AG08395 (cell line): ENCODE data around the gene CAMK1D.

Experiments used
- DNase-seq: peaks from one replicate; pipeline ENCODE4 v3.0.0; 2012; ENCODE audit warnings: mixed read lengths, low spot score

The CAMK1D gene

DNA sequence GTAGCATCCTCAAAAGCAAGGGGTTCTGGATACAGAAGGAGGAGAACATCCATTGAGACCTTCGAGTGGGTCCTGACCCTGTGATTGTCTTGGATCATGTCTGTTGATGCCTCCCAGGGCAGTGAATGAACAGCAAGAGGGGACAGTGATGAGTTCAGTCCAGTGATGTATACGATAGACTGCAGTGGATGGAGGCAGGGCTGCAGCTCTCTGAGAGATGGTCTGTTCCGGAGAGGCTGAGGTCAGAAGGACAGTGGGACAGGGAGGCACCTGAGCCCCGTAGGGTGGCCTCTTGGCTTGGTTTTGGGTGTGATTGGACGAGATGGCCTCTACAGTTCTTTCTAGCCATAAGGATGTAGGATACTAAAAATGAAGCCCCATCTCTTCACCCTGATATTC is 280.4 kb downstream of the CAMK1D start:
- no peak for DNase-seq

DNA sequence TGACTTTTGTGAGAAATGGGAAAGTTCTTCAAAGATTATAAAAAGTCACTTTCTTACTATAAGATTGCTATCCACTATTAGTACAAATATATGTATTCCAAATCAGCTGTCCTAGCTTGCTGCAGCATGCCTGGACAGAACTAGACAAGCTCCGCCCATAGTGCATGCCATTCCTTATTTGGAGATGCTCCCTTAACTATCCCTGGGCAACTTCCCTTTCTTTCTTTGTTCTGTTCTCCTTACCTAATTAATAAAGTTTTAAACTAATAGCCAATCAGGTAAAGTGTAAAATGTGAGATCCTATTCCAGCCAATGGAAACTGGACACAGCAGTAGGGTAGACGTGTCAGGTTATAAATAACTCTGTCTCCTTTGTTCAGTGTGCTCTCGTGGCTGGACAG is 281.9 kb downstream of the CAMK1D start:
- DNase-seq, result no peak

DNA sequence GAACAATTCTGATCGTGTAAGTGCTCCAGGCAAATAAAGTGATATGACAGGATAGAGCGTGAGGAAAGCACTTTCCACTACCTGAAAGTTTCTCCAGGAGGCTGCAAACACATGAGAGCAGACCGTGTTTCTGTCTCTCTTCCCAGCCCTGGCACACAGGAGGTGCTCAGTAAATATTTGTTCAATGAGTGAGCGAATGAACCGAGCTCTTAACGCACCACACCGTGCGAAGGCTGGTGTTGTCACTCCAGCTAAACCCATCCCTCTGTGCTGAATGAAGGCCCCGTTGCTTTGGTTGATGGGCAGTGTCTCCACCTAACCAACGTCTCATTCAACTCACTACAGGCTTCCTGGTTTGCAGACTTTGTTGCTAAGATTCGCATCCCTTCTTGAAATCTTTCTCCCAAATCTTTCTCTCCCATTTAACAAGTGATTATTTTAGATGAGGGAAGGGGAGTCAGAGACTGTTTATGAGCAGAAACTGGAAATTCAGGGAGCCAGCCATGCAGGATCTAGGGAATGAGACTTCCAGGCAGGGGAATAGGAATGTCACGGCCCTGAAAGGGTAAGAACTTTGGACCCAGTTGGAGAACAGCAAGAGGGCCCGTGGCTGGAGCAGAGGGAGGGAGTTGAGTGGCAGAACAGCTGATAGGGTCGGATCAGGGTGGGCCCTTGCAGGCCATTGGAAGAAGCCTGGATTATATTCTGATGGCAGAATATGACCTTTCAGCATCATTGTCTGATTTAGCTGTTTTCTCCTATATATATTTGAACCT is 282.6 kb downstream of the CAMK1D start:
- DNase-seq, result no peak

DNA sequence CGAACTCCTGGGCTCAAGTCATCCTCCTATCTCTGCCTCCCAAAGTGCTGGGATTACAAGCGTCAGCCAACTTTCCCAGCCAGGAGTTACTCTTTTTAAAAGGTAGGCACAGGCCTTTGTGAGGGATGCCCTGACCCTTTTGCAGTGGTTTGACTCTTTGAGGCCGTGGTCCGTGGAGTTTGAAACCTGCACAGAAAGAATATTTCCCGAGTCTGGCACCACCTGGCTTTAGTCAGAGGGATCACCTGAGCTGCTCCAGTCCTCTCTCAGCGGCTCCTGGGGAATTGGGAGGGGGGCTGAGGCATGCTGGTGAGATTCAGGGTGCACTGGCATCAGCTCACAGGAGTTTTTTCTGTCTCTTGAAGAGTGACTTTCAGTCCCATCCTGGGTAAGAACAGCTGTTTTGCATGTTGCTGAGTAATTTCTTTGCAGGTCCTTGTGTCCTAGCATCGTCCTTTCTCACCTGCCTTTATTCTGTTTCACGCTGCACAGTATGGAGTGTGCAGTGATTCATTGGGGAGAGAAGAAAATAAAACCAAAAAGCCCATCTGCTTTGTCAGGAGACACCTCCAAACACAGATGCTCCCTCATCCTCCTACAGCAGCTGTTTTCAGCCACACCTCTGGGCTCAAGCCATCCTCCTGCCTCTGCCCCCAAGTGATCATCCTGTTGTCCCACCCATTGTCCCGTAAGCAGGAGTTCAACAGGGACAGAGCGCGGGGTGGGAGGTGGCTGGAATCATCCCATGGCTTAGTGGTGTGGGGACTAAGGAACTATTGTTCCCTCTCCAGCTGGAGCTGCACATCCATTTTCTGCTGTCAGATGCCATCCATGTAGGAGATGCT is 284.7 kb downstream of the CAMK1D start:
- no peak for DNase-seq

DNA sequence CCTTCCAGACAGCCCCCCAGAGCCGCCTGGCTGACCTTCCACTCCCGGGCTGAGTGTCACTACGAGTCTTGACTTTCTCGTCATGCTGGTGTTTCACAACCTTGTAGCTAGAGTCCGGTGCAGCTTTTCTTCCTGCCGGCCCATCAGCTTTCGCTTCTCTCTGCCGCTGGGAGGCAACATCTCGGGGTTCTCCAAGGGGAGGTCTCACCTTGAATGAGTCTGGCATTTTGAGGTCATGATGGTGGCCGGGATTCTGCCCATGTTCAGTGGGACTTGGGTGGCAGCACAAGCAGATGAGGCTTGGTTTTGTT is 285.2 kb downstream of the CAMK1D start:
- DNase-seq, result peak; percentile 19

DNA sequence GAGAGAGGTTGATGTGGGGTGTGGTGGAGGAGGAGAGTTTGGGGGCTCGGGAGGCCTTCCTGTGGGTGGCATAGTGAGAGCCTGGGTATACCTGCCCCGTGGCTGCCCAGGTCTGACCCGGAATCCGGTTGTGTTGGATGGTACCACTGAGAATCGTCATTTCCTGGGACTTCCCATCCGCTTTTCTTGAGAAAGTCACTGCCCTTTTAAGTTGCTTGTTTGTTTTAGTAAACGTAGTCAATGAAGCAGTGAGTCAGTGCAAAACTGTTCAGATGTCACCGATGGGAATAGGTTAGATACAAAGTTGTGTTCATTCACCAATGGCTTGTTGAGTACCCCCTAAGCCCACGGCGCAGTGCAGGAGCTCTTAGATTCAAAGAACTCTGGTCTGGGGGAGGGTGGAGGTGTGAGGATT is 285.8 kb downstream of the CAMK1D start:
- DNase-seq, result no peak

DNA sequence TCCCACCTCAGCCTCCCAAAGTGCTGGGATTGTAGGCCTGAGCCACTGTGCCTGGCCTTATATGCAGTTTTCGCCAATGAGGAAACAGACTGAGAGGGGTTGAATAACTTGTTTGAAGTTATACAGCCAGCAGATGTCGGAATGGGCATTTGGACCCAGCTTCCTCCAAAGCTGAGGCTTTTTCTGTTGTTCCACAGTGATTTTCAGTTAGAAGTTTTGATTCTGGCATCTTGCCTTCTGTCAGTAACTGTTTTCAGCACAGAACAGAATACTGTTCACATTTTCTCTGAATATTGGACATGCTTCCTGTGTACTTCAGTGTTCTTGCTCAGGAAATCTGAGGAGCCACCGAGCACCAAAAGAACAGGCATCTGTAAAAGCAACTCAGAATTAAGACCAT is 287.2 kb downstream of the CAMK1D start:
- DNase-seq, result no peak

DNA sequence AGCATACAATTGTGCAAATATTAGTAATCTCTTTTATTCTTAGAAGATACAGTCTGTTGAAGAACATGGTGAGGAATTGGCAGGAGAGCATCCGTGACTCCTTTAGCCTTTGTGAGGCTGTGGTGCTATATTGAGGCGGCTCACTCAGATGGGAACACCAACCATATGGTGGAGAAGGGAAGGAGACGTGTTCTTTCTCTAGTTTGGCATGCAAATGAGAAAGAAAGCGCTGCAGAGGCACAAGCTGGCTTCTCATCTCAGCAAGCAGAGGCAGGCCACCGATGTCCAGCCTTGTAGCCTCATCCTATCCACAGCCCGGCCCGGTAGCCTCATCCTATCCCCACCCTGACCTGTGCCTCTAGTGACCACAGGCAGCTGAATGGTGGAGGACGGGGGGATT is 288.3 kb downstream of the CAMK1D start:
- DNase-seq, result no peak

DNA sequence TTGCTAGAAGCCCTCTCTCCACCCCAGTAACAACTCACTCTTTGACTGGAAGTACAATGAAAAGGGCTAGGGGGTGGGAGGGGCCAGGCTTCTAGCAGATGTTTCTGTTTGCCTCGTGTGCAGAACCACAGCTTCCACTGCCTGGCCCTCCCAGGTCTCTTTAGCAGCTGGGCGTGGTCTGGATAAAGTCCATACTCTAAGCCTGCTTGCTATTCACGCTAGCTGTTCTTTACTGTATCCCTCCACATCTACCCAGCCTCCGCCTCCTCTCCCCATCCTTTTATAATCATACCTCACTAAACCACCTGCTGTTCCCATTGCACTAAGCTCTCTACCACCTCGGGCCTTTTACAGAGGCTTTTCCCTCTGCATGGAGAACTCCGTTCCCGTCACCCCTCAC is 288.8 kb downstream of the CAMK1D start:
- peak; percentile 21 for DNase-seq

DNA sequence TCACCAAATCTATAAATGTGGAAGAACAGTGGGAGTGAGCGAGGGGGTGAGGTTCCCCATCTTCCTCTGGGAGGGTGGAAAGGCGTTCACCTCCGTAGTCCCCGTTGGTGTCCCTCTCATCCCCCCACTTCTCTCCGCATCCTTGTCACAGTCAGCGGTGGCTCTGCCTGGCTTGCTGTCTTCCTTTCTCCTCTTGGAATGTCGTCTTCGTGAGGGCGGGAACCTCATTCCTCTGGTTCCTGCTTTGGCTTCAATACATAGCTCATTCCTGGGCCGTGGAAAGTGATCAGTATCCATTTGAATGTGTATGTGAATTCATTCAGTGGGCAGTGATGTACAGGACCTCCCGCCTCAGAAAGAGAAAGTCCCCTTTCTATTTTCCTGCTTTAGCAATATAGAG is 289.4 kb downstream of the CAMK1D start:
- DNase-seq, result no peak

DNA sequence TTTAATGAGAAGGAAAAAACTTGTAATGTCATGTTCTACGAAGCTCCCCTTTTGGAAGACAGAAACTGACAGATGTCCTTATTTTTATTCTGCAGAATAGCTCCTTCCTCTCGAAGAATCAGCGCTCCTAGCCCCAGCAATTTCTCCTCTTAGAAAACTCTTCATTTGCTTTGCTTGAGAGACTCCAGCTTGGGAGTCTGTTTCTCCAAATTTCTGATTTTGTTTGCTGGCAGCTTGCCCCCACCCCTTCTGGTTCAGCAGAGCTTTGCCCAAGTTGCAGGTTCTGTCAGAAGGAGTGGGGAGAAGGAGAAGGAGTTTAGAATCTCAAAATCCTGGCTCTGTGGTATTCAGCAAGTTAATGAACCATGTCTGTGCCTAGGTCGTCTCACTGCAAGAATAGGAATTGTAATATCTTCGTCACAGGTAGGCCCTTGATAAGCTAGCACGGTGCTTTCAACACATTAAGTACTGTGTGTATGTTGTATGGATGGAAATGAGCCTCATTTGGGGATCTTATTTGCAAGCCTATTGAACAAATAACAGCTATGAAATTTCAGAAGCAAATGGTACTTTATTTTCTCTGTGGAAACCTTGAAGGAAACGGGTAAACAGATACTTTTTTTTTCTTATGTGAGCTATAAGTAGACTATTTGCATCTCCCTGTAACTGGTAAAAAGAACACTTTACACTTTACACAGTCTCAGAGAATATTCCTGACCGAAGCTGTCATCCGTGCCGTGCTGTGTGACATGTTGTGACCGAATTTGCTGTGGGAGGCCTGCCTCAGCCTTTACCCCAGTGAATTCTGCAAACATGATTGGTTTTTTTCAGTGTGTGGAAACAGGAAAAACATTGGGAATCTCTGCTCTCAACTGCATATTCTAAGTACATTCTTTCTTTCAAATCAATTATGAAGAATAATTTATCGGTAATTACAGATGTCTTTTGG is 290.9 kb downstream of the CAMK1D start:
- DNase-seq, result no peak

DNA sequence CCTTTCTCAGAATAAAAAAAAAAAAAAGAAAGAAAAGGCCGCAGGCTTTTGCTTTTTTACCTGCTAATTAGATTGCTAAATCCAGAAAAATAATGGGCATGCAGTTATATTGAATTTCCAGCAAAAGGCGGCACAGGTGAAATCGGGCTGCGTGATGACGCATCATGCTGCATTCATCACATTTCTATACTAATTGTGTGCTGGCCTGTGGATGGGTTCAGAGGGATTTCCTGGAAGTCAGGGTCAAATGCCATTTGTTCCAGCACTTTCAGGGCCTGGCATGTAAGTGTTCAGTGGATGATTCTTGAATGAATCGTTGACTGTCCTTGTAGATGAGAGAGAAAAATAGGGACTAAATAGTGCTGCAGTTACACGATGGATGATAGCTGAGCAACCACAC is 292.7 kb downstream of the CAMK1D start:
- DNase-seq, result no peak

DNA sequence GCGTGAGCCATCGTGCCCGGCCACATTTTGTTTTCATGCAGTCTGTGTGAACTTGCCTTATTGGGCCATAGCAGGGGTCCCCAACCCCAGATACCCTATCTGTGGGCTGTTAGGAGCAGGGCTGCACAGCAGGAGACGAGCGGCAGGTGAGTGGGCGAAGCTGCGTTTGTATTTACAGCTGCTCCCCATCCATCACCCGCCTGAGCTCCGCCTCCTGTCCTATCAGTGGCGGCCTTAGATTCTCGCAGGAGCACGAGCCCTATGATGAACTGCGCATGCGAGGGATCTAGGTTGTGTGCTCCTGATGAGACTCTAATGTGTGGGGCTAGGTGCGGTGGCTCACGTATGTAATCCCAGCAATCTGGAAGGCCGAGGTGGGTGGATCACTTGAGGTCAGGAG is 293.9 kb downstream of the CAMK1D start:
- no peak for DNase-seq

DNA sequence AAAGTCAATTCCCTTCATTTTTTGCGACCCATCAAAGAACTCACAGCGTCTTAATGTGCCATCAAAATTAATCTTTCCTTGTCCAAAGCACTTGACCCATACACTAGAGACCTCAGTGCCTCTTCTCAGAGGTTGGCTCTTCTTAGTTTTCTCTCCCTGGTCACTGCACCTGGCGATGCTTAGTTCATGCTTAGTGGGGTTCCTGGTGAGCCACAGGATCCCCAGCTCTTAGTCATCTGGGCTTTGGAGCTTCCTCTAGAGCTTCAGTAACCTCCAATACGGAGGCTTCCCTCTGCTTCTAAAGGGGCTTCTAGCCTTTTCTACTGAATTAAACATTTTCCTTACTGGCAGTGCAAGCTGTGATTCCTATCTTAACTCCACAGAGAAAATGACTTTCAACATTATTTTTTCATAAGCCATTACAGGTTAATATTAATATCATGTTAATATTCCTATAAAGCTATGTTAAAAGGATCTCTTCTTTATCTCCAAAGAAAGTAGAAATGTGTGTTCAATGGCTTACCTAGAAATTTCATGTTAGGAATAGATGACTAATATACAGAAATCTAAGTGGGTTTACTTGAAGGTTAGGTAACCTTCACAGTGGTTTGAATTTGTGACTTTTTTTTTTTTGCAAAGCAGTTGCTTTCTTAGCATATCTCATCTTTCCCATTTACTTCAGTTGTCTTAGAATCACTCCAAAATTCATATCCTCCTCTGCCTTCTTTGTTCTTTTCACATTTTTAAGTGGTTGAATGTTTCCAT is 295.2 kb downstream of the CAMK1D start:
- DNase-seq, result no peak

DNA sequence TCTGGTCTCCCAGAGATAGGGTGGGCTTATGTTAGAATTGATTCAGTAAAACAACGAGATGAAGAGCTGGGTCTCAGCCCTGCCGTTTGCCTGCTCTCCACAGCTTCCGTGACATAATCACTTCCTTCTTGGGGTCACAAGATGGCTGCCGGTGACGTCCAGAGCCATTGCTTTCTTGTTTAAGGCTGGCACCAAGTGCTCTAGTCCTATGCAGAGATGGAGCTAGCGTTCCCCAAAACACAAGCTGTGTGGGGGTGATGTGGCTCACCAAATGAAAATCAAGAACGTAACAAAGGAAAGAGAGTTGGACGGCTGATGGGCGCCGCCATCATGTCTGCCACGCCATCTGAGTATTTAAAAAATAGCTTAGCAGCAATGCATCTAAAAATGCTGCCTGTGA is 296.1 kb downstream of the CAMK1D start:
- DNase-seq, result no peak

DNA sequence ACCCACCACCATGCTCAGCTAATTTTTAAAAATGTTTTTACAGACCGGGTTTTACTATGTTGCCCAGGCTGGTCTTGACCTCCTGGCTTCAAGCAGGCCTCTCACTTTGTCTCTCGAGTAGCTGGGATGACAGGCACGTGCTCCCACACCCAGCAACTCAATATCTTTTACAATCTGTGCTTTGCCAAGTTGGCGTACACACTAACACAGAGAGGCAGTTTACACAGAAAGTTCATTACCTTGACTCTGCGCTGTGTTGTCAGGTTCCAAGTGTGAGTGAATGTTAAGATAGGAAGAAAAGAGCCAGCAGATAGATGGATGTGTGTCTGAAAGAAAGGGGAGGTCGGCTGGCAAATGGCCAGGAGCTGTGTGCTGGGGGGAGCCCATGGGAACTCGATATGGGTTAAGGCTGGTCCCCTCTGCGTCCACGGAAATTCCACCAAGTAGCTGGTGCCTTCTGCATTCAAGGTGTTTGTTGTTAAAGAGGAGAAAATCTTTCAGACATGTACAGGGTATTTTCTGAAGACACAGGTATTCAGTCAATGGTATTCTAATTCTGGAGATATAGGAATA is 299.8 kb downstream of the CAMK1D start:
- DNase-seq, result no peak

DNA sequence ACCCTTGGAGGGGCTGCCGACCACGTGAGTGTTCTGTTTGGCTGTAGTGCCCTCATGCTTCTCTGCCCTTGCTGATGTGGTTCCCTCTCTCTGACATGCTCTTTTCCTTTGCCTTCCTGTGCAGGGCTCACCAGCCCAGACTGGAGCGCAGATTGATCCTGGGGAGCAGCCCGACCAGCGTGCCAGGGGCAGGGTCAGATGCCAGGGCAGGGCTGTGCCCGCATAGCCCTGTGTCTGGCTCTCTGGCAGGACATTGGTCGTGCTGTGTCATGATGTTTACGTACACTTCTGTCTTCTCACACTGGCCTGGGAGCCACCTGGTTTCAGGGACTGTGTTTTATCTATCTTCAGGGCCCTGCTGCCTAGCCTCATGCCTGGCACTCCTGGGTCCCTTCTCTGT is 300.8 kb downstream of the CAMK1D start:
- no peak for DNase-seq

DNA sequence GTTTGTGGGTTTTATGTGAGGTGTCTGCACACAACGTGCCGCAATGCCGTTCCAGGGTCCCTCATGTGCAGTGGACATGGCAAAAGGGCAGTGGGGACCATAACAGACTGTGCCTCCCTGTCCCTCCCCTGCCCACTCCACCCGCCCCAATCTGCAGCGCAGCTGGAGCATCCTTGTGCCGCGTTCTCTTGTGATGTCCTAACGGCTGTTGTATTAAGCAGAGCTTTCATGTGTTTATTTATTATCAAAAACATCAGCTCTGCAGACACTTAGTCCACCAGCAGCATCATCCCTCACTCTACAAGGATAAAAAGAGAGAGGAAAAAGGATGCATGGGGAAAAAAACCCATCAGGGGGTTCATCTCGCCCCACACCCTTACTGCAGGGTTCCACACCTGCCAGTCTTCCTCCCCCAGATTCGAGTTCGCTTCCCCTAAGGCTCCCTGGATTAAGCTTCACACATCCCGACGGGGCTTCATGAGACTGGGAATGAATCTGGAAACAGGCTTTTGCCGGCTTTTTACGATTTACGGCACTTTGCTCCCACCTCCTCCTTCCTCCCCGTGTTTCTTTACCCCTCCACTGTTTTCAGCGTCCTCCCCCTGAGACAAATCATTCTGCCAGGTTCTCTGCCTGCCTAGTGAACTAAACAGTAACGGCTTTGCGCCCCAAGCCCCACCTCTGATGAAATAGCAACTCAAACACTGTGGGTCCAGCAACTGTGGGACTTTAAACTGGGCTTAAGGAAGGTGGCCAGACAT is 301.4 kb downstream of the CAMK1D start:
- DNase-seq, result no peak

DNA sequence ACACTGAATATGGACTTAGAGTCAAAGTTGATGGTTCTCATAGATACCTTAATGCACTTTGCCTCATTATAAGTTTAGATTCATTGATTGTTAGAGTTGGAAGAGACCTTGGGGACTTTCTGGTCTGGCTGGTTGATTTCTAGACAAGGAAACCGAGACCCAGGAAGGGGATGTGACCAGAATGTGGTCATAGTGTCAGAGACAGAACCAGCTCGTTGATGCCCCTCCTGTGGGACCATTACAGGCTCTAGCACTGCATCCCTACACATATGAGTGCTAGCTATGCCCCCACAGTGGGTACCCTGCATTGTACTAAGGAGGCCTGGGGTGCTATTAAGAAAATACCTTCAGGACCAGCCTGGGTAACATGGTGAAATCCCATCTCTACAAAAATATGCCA is 306.6 kb downstream of the CAMK1D start:
- no peak for DNase-seq

DNA sequence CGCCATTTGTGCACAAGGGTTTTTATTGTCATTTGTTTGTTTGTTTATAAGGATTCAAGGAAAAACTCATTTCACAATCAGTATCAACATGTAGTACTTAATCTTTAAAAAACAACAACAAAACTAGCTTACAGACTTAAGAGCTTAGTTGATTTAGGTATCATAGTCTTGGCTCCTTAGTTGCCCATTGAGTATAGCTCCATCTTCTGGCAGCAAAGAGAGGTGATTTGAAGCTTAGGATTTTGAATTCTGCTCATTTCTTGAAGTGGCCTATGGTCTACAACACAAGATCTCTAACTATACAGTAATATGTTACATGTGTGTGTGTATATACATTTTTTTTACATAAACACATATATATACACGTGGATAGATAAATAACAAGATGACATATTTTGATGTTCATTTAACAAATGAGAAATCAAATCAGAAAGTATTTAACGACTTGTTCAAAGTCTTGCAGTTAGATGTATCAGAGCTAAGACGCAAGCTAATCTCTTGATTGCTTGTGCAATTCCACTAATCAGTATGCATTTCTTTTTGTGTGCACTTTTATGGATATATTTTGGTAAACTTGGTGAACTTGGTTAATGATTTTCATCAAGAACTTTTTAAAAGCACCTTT is 307.3 kb downstream of the CAMK1D start:
- DNase-seq, result peak; percentile 71
